HL-60 (cell line): Measurements from ENCODE around the gene MRPL48.

ENCODE experiments used
- CTCF ChIP-seq: IDR thresholded peaks from one replicate; pipeline ENCODE4 v1.5.1; 2011; ENCODE audit warnings: low read length, control low read depth, inconsistent platforms; ENCODE audit not compliant: insufficient read depth
- REST ChIP-seq: IDR thresholded peaks from 2 replicates; pipeline ENCODE4 v1.6.1; 2012; ENCODE audit warnings: low read depth; ENCODE audit not compliant: insufficient replicate concordance

- TF ChIP-seq REST (no peak), CTCF (no peak)
These were observed 89.0 kb downstream of the MRPL48 start, which contains the start of the genes COA4 and PAAF1 for GRCh38 chr11:73876424-73877310.
